Spleen (tissue), 7 donors: Measurements from ENCODE around the gene ACOXL.
A peak's percentile ranks its signal among the peaks of the same experiment; 100 is the strongest.

ENCODE experiments used
- POLR2A ChIP-seq, 3 donors: fragments of 450-650 bp; IDR thresholded peaks; one replicate each; pipeline ENCODE4 v1.5.1; 2017; ENCODE audit warnings: antibody characterized with exemption in 3 of 3, mild to moderate bottlenecking in 1 of 3
- POLR2AphosphoS5 ChIP-seq, 3 donors: sonication (generic); formaldehyde crosslinking; IDR thresholded peaks; one replicate each; pipeline ENCODE4 v1.5.1; 2017; ENCODE audit warnings: antibody characterized with exemption in 3 of 3
- TF ChIP-seq, protein P1 (sequence below), 11 experiments: fragments of 200-600 bp in 7 of 11; fragments of 450-650 bp in 4 of 11; sonication (generic) in 4 of 11; IDR thresholded peaks in 8 of 11; conservative IDR thresholded peaks in 3 of 11; 1 replicate in 7 of 11; 2 replicates in 4 of 11; pipeline versions ENCODE4 v1.4.0 to v1.8.0; 2016 to 2021; ENCODE audit warnings: antibody characterized with exemption in 11 of 11, inconsistent platforms in 4 of 11, mild to moderate bottlenecking in 1 of 11
- donor health status: DM: no; HTN: no; CAD: no; lungs with moderate emphysema.
- donor health status: DM: no; HTN: no; CAD: no.
- donor health status: DM: no; HTN: no; CAD: no.

DNA sequence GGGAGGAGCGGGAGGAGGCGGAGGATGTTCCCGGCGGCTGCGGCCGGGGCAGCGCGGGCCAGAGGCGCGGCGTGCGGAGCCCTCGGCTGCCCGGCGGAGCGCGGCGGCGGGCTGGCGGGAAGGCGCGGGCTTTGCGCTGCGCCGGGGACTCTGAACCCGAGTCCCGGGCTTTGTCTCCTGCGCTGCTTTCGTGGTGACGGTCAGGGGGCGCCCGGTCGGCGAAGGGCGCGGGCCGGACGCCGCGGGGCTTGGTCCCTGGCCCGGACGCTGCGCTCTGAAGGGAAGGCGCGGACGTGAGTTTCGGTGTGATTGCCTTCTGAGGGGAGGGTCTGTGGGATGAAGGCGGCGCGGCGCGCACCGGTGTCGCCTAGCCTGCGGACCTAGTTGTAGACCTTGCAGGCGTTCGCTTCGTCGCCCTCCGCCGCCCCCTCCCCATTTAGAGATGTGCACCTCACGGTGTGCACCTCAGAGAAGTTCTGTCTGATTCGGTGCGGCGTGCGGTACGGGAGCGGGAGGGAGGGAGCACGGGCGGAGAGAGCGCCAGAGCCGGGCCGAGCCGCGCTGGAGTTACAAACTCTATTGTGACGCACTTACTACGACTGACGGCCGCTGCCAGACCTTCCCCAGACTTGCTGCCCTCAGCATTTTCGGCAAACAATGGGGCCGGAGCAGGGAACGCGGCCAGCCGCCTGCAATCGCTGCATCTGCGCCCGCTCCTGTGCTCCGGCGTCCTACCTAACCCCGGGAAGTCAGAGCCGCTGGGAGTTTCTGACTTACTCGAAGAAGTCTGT is 390.5 kb downstream of the ACOXL start:
- TF ChIP-seq, protein P1, sequence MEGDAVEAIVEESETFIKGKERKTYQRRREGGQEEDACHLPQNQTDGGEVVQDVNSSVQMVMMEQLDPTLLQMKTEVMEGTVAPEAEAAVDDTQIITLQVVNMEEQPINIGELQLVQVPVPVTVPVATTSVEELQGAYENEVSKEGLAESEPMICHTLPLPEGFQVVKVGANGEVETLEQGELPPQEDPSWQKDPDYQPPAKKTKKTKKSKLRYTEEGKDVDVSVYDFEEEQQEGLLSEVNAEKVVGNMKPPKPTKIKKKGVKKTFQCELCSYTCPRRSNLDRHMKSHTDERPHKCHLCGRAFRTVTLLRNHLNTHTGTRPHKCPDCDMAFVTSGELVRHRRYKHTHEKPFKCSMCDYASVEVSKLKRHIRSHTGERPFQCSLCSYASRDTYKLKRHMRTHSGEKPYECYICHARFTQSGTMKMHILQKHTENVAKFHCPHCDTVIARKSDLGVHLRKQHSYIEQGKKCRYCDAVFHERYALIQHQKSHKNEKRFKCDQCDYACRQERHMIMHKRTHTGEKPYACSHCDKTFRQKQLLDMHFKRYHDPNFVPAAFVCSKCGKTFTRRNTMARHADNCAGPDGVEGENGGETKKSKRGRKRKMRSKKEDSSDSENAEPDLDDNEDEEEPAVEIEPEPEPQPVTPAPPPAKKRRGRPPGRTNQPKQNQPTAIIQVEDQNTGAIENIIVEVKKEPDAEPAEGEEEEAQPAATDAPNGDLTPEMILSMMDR (IDR thresholded peaks at IDR 0.05 in 8 of 11, conservative IDR thresholded peaks at IDR 0.05 in 3 of 11), result no peak
- TF ChIP-seq POLR2A (IDR thresholded peaks at IDR 0.05), result peak in 1 of 3 donors; percentile 3
- peak; percentile 82 to 88 (median 85) for TF ChIP-seq POLR2AphosphoS5 (IDR thresholded peaks at IDR 0.05)
